ENCODE results near the gene CALCA. TPM values are rescaled to one million over a fixed set of nuclear protein-coding genes. Genes with fewer than 3 reads are reported as not detected.

Gene CALCA
- total RNA-seq, 6 experiments from 2014 or later: 0.68 to 8.6 (median 2.1) TPM; not detected in 1

DNA sequence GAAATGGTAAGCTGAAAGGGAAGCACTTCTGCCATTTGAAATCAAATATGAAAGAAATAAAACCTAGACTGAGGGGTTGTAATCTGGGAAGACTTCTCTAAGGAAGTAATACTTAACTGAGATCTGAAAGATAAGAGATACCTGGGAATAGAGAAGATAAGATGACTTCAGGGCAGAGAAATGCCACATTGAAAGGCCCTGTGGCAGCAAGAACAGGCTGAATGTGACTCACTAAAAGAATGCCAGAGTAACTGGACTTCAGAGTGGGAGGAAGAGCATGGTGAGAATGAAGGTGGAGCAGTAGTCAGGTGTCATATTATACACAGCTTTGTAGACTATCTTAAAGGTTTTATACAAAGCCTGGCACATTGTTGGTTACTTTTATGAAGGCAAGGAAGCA, 17.6 kb downstream of the CALCA start:
- TF ChIP-seq POLR2A (IDR thresholded peaks at IDR 0.05): no peak
- TF ChIP-seq CTCF (IDR thresholded peaks at IDR 0.05): no peak
- no peak for ATAC-seq
- intact Hi-C loops (cut with DNase I): no loop called here

GRCh38 chr11:14953904-14954303, 18.2 kb downstream of the CALCA start:
- no peaks in the 10 kb centered on the region for H3K27me3 ChIP-seq
- no peaks in the 10 kb centered on the region for H3K9me3 ChIP-seq
- intact Hi-C loops (cut with DNase I): no loop called here
- no peaks in the 10 kb centered on the region for H3K4me1 ChIP-seq
- no peak overlapping the region for H3K4me3 ChIP-seq
- ATAC-seq (no peak), DNase-seq (no peak)
- no peak overlapping the region for H3K27ac ChIP-seq
- H3K36me3 ChIP-seq: no peaks in the 10 kb centered on the region
- TF ChIP-seq CTCF (IDR thresholded peaks at IDR 0.05) (no peak), POLR2A (IDR thresholded peaks at IDR 0.05) (no peak)

More for the DNA sequence above, 17.6 kb downstream of the CALCA start:
- no peak overlapping the region for H3K27ac ChIP-seq
- no peak for DNase-seq
- no peaks in the 10 kb centered on the region for H3K4me1 ChIP-seq
- H3K4me3 ChIP-seq: no peak overlapping the region
- H3K9me3 ChIP-seq: no peaks in the 10 kb centered on the region
- H3K27me3 ChIP-seq: no peaks in the 10 kb centered on the region
- H3K36me3 ChIP-seq: no peaks in the 10 kb centered on the region

DNA sequence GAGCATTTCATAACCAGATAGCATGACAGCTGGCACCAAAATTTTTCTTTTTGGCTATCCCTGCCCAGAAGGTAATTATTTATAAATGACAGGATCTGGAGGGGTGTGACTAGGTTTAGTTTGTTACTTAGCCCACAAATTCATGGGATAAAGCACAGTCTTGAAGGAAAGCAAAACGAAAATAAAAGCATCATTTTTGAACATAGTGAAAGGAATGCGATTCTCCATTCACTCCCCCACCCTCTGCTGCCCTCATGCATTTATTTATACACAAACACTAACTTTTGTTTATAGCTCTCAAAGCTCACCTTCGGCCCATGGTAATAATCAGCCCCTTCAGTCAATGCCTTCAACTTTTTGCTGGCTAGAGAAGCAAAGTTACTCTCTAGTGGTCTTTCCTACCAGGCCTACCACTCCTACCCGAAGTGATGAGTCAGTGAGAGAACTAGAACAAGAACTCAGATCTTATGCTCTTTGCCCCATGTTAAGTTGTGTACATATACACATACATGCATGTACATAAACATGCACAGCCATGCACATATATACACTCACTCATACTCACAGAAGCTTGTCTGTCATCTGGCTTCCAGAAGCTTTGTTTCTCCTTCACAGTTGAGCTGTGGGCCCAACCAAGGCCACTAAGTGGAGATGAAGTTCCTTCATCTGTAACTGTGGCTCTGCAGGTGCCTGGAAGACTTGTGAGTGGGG, 22.6 kb downstream of the CALCA start:
- TF ChIP-seq CTCF (IDR thresholded peaks at IDR 0.05): no peak
- no peak for TF ChIP-seq POLR2A (IDR thresholded peaks at IDR 0.05)
- ATAC-seq (no peak), DNase-seq (no peak)
- Histone ChIP-seq H3K4me3 (no peak overlapping the region), H3K27me3 (no peaks in the 10 kb centered on the region), H3K36me3 (no peaks in the 10 kb centered on the region), H3K4me1 (no peaks in the 10 kb centered on the region), H3K9me3 (no peaks in the 10 kb centered on the region), H3K27ac (no peak overlapping the region)
- 65% methylated on average over 4 of the region's 4 CpGs for WGBS (ENCODE audit: insufficient coverage, low coverage, low lambda C conversion rate, missing lambda C conversion rate)
- intact Hi-C loops (cut with DNase I): no loop called here

DNA sequence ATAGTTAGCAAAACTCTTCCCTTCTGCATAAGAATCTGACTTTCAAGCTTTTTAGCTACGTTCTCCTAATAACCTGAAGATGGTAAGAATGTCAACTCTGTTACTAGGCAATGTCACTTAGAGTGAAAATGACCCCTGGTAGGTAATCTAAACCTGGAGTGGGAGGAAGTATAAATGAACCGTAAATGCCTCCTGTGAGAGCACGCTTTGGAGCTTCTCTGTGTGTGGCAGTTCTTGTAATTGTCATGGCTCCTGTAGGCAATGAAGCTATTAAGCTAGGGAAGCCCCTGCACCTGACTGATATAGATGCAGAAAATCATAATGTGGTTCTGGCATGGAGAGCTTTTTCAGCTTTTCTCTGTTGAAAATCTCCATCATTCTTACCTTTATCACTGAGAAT, 29.4 kb downstream of the CALCA start:
- DNase-seq: no peak
- H3K4me3 ChIP-seq: no peak overlapping the region
- H3K27me3 ChIP-seq: no peaks in the 10 kb centered on the region
- no peak overlapping the region for H3K27ac ChIP-seq
- intact Hi-C loops (cut with DNase I): no loop called here
- H3K9me3 ChIP-seq: no peaks in the 10 kb centered on the region
- peaks cover 0 to 7% (median 0%) of the 10 kb centered on the region in 4 donors for H3K4me1 ChIP-seq
- 66% methylated on average over 3 of the region's 3 CpGs for WGBS (ENCODE audit: insufficient coverage, low coverage, low lambda C conversion rate, missing lambda C conversion rate)
- TF ChIP-seq CTCF (IDR thresholded peaks at IDR 0.05) (no peak), POLR2A (IDR thresholded peaks at IDR 0.05) (no peak)
- H3K36me3 ChIP-seq: no peaks in the 10 kb centered on the region
- no peak for ATAC-seq

- ATAC-seq (no peak), DNase-seq (no peak)
- intact Hi-C loops (cut with DNase I): no loop called here
- 78% methylated on average over 1 of the region's 1 CpG for WGBS (ENCODE audit: insufficient coverage, low coverage, low lambda C conversion rate, missing lambda C conversion rate)
- Histone ChIP-seq H3K27me3 (no peaks in the 10 kb centered on the region), H3K4me3 (no peak overlapping the region), H3K4me1 (peaks cover 0 to 7% (median 0%) of the 10 kb centered on the region in 4 donors), H3K27ac (no peak overlapping the region), H3K36me3 (no peaks in the 10 kb centered on the region), H3K9me3 (no peaks in the 10 kb centered on the region)
- no peak for TF ChIP-seq CTCF (IDR thresholded peaks at IDR 0.05)
- no peak for TF ChIP-seq POLR2A (IDR thresholded peaks at IDR 0.05)
Measured at GRCh38 chr11:14938936-14939335, 33.2 kb downstream of the CALCA start.
